Type B pancreatic cell (in vitro differentiated cells): ENCODE data around the gene SLC8A1. TPM values are rescaled to one million over a fixed set of nuclear protein-coding genes. Genes with fewer than 3 reads are reported as not detected.

Experiments used
- DNase-seq: peaks from one replicate; pipeline ENCODE4 v3.0.0; 2021; ENCODE audit warnings: mixed read lengths; ENCODE audit not compliant: unreplicated experiment; ENCODE audit errors: extremely low spot score
- H3K27ac Mint-ChIP-seq: 2 replicates; pipeline ENCODE4 v1.8.0; 2021; ENCODE audit warnings: mild to moderate bottlenecking, mixed read lengths
- H3K27me3 Mint-ChIP-seq: 2 replicates; pipeline ENCODE4 v1.8.0; 2021; ENCODE audit warnings: mixed read lengths
- H3K36me3 Mint-ChIP-seq: 2 replicates; pipeline ENCODE4 v1.8.0; 2021; ENCODE audit warnings: mixed read lengths
- H3K4me1 Mint-ChIP-seq: one replicate; pipeline ENCODE4 v1.8.0; 2021; ENCODE audit warnings: mixed read lengths; ENCODE audit not compliant: unreplicated experiment
- H3K4me3 Mint-ChIP-seq: 2 replicates; pipeline ENCODE4 v1.8.0; 2021; ENCODE audit warnings: mild to moderate bottlenecking, mixed read lengths
- H3K9me3 Mint-ChIP-seq: 2 replicates; pipeline ENCODE4 v1.8.0; 2021; ENCODE audit warnings: mixed read lengths
- CTCF ChIP-seq: fragments of 200-600 bp; sonication (generic); conservative IDR thresholded peaks from 2 replicates; pipeline ENCODE4 v1.5.0; 2021; ENCODE audit warnings: antibody characterized with exemption, mild to moderate bottlenecking
- total RNA-seq: library from RNA; stranded (reverse); gene quantifications from 2 replicates; pipeline ENCODE4 v1.2.1, GENCODE V29; 2021; ENCODE audit warnings: low replicate concordance

The SLC8A1 gene
- total RNA-seq, 1 donor from 2014 or later = 42.1 TPM

DNA sequence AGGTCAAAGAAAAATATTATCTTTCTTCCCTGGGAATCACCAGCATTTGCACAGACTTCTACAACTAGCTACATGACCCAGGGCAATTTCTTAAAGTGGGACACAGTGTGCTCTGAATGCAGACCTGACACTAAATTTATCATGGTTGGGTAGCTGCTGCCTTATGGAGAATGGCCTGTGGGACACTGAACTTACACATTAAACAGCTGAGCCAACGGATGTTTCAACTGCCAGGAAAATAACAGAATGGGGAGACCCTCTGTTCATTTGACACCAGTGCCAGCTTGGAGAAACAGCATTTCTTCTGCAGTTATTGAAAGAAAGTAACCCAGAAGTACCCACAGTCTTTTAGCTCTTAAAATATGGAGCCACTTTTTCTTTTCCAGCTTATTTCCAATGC is 54.1 kb downstream of the SLC8A1 start:
- no peak for TF ChIP-seq CTCF
- peaks cover 8% of the 10 kb centered on the region for H3K36me3 Mint-ChIP-seq
- no peaks in the 10 kb centered on the region for H3K27me3 Mint-ChIP-seq
- H3K9me3 Mint-ChIP-seq = peaks cover 15% of the 10 kb centered on the region
- H3K4me3 Mint-ChIP-seq = no peak overlapping the region
- peaks cover 30% of the 10 kb centered on the region for H3K4me1 Mint-ChIP-seq
- H3K27ac Mint-ChIP-seq = no peak overlapping the region
- DNase-seq = no peak

GRCh38 chr2:40396124-40396523 is 55.8 kb downstream of the SLC8A1 start:
- peaks cover 8% of the 10 kb centered on the region for H3K36me3 Mint-ChIP-seq
- no peak overlapping the region for H3K27ac Mint-ChIP-seq
- no peak for TF ChIP-seq CTCF
- no peak overlapping the region for H3K4me3 Mint-ChIP-seq
- H3K27me3 Mint-ChIP-seq = no peaks in the 10 kb centered on the region
- peaks cover 8% of the 10 kb centered on the region for H3K9me3 Mint-ChIP-seq
- H3K4me1 Mint-ChIP-seq = peaks cover 30% of the 10 kb centered on the region
- no peak for DNase-seq

DNA sequence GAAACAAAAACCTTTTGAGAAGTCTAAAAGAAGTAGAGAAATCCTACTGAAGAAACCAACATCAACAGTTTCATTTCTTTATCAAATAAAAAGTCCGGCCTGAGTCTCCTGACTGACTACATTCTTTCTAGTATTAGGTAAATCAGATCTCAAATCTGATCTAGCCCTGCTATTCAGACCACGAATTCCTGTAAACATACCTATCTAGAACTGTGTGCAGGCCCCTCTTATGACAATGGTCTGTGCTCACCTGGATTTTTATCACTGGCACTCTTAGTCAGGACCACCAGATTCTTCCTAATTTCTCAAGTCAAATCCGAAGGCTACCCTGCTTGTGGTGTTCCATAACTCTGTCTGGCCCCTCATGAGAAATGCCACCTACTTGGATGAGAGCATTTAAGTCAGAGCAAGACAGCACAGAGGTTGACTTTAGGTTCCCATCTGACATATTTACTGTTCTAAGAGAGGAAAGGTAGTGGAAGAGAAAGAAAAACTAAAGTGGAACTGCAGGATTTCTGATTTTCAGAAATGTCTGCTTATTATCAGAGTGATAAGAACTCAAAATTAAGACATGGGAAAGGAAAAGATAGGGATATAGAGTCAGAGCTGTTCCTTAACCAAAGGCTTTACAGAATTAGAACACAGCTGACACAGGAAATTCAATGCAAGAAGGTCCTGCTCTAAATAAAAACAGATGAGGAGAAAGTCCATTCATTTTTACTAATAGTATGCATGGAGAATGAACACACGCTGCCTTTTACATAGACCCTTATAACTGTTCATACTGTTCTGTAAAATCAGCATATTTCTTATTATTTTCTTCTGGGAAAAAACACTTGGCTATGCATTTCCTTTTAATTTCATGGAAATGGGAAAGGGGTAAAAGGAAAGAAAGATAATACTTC is 56.5 kb downstream of the SLC8A1 start:
- peaks cover 6% of the 10 kb centered on the region for H3K9me3 Mint-ChIP-seq
- peak overlapping the region; percentile 2 for H3K4me3 Mint-ChIP-seq
- no peak for DNase-seq
- peaks cover 26% of the 10 kb centered on the region for H3K4me1 Mint-ChIP-seq
- peak overlapping the region; percentile 40 for H3K27ac Mint-ChIP-seq
- peaks cover 6% of the 10 kb centered on the region for H3K36me3 Mint-ChIP-seq
- H3K27me3 Mint-ChIP-seq = no peaks in the 10 kb centered on the region
- TF ChIP-seq CTCF = no peak

- Mint-ChIP-seq H3K27ac (peak overlapping the region; percentile 40), H3K4me1 (peaks cover 24% of the 10 kb centered on the region), H3K36me3 (no peaks in the 10 kb centered on the region), H3K9me3 (no peaks in the 10 kb centered on the region), H3K4me3 (no peak overlapping the region), H3K27me3 (no peaks in the 10 kb centered on the region)
- no peak for DNase-seq
- TF ChIP-seq CTCF = no peak
Observed at GRCh38 chr2:40394597-40394996, 57.3 kb downstream of the SLC8A1 start.

DNA sequence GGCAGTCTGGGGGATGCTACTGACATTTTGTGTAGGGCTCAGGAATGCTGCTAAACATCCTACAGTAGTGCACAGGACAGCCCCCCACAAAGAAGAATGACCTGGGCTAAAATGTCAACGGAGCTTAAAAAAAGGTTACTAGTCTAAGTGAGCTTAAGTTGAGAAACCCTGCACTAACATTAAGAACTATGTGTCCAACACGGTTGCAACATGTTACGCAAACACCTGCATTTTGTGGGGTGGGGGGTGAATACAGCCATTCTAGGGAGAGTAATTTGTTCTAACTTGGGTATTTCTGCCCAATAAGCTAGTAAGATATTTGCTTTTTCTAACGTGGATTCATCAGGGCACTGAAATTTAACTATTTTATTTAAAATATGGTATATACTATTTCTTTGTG is 57.9 kb downstream of the SLC8A1 start:
- Mint-ChIP-seq H3K27me3 (no peaks in the 10 kb centered on the region), H3K4me1 (peaks cover 24% of the 10 kb centered on the region)
- no peak for TF ChIP-seq CTCF

More for the DNA sequence above, 57.9 kb downstream of the SLC8A1 start:
- no peak for DNase-seq
- Mint-ChIP-seq H3K9me3 (no peaks in the 10 kb centered on the region), H3K27ac (no peak overlapping the region), H3K36me3 (no peaks in the 10 kb centered on the region), H3K4me3 (no peak overlapping the region)
